PC-3 (cell line): ENCODE measurements around the gene ZNF438. TPM values are rescaled to one million over a fixed set of nuclear protein-coding genes. Genes with fewer than 3 reads are reported as not detected.

Experiments
- ATAC-seq: fragments of 200-7000 bp; cut with Tn5 transposase; 2 replicates; pipeline ENCODE4 v1.9.1; 2020; ENCODE audit warnings: mild to moderate bottlenecking, moderate library complexity
- BruUV-seq: library from RNA; stranded (reverse); fragments of 400-500 nt; replicated peaks from 2 replicates; lab custom pipeline; 2021; lab: Mats Ljungman, UMichigan
- CTCF ChIA-PET: fragments of 300-600 bp; sonication (Branson Sonifier 250); formaldehyde crosslinking; loops from one replicate; lab custom pipeline; 2022; ENCODE audit warnings: antibody characterized with exemption; lab: Charles Lee
- POLR2A ChIA-PET: fragments of 300-600 bp; sonication (Branson Sonifier 250); formaldehyde crosslinking; loops from one replicate; lab custom pipeline; 2022; ENCODE audit warnings: antibody characterized with exemption; ENCODE audit not compliant: unreplicated experiment; lab: Charles Lee
- DNase-seq: peaks from one replicate; pipeline ENCODE4 v3.0.0-alpha.2; 2015
- H2AFZ ChIP-seq: fragments of 300-600 bp; sonication (generic); 2 replicates; pipeline ENCODE4 v1.6.0; 2016; ENCODE audit warnings: antibody characterized with exemption, low read length
- H3F3A ChIP-seq: fragments of 300-600 bp; sonication (generic); one replicate; pipeline ENCODE4 v1.6.0; 2017; ENCODE audit warnings: antibody characterized with exemption, low read length, control low read depth, mild to moderate bottlenecking; ENCODE audit not compliant: unreplicated experiment
- H3K27ac ChIP-seq: fragments of 300-600 bp; sonication (generic); 2 replicates; pipeline ENCODE4 v1.5.1; 2016; ENCODE audit warnings: mild to moderate bottlenecking, low read length
- H3K27me3 ChIP-seq: fragments of 300-600 bp; sonication (generic); 2 replicates; pipeline ENCODE4 v1.6.1; 2016; ENCODE audit warnings: low read length, mixed read lengths
- H3K36me3 ChIP-seq: fragments of 300-600 bp; sonication (generic); 2 replicates; pipeline ENCODE4 v1.6.1; 2016; ENCODE audit warnings: low read depth, mixed run types, low read length, mixed read lengths
- H3K4me1 ChIP-seq: fragments of 300-600 bp; sonication (generic); 2 replicates; pipeline ENCODE4 v1.5.1; 2016; ENCODE audit warnings: low read length; ENCODE audit not compliant: insufficient read depth
- H3K4me2 ChIP-seq: fragments of 300-600 bp; sonication (generic); 2 replicates; pipeline ENCODE4 v1.6.0; 2016; ENCODE audit warnings: low read length
- H3K4me3 ChIP-seq: fragments of 300-600 bp; sonication (generic); 2 replicates; pipeline ENCODE4 v1.5.1; 2016; ENCODE audit warnings: mild to moderate bottlenecking, low read length, mixed read lengths
- H3K79me2 ChIP-seq: fragments of 300-600 bp; sonication (generic); 2 replicates; pipeline ENCODE4 v1.6.1; 2017; ENCODE audit warnings: low read length, mixed read lengths
- H3K9ac ChIP-seq: fragments of 300-600 bp; sonication (generic); 2 replicates; pipeline ENCODE4 v1.6.0; 2016; ENCODE audit warnings: mild to moderate bottlenecking, low read length
- H3K9me2 ChIP-seq: fragments of 300-600 bp; sonication (generic); replicated peaks from 2 replicates; pipeline ENCODE4 v1.6.1; 2016; ENCODE audit warnings: mixed run types, low read length, mixed read lengths
- H3K9me3 ChIP-seq: fragments of 300-600 bp; sonication (generic); 2 replicates; pipeline ENCODE4 v1.6.1; 2016; ENCODE audit warnings: low read length, mixed read lengths
- H4K20me1 ChIP-seq: fragments of 300-600 bp; sonication (generic); 2 replicates; pipeline ENCODE4 v1.6.1; 2016; ENCODE audit warnings: low read length, mixed read lengths
- CTCF ChIP-seq: fragments of 300-600 bp; sonication (generic); conservative IDR thresholded peaks from 2 replicates; pipeline ENCODE4 v1.5.1; 2017; ENCODE audit warnings: antibody characterized with exemption, low read depth, mild to moderate bottlenecking, low read length
- EZH2 ChIP-seq: fragments of 300-600 bp; sonication (generic); IDR thresholded peaks from one replicate; pipeline ENCODE4 v1.6.1; 2017; ENCODE audit warnings: antibody characterized with exemption, mild to moderate bottlenecking, low read length; ENCODE audit not compliant: unreplicated experiment
- EZH2phosphoT487 ChIP-seq: fragments of 300-600 bp; sonication (generic); IDR thresholded peaks from 2 replicates; pipeline ENCODE4 v1.6.1; 2018; ENCODE audit warnings: mild to moderate bottlenecking, antibody characterized with exemption, low read length, borderline replicate concordance
- intact Hi-C: fragments of 100-400 bp; cut with micrococcal nuclease; formaldehyde crosslinking; loops from 2 replicates; pipeline ENCODE4 v1.9.0; 2023
- total RNA-seq: library from RNA; depleted of rRNA; stranded (reverse); fragments of >200 nt; gene quantifications from 2 replicates; pipeline ENCODE4 v1.2.3, GENCODE V29; 2014

ZNF438 gene
- total RNA-seq, 1 experiment from 2014 or later, result 0.98 TPM

GRCh38 chr10:30805061-30805460 is 226.6 kb downstream of the ZNF438 start:
- ChIA-PET CTCF (no interaction called here), POLR2A (no interaction called here)
- no peak for ATAC-seq
- BruUV-seq, result no TSS peak
- H3K4me3 ChIP-seq, result no peak overlapping the region
- no peaks in the 10 kb centered on the region for H3K27me3 ChIP-seq
- TF ChIP-seq EZH2, result no peak
- no peak for TF ChIP-seq EZH2phosphoT487
- TF ChIP-seq CTCF, result no peak
- no peaks in the 10 kb centered on the region for H3K9me3 ChIP-seq
- H3K9ac ChIP-seq, result no peak overlapping the region
- H3K36me3 ChIP-seq, result no peaks in the 10 kb centered on the region
- H3K9me2 ChIP-seq, result no peaks in the 10 kb centered on the region
- H3K4me2 ChIP-seq, result no peak overlapping the region
- H4K20me1 ChIP-seq, result no peaks in the 10 kb centered on the region
- intact Hi-C loops, result no loop called here
- H3K79me2 ChIP-seq, result no peaks in the 10 kb centered on the region
- H3K4me1 ChIP-seq, result no peaks in the 10 kb centered on the region
- H3F3A ChIP-seq, result no peaks in the 10 kb centered on the region
- H3K27ac ChIP-seq, result no peak overlapping the region
- DNase-seq, result no peak
- no peak overlapping the region for H2AFZ ChIP-seq

GRCh38 chr10:30804478-30805055 is 227.1 kb downstream of the ZNF438 start:
- Histone ChIP-seq H3K79me2 (no peaks in the 10 kb centered on the region), H3K36me3 (no peaks in the 10 kb centered on the region), H2AFZ (no peak overlapping the region), H3K27me3 (no peaks in the 10 kb centered on the region), H3K4me3 (no peak overlapping the region), H4K20me1 (no peaks in the 10 kb centered on the region), H3F3A (no peaks in the 10 kb centered on the region), H3K9me3 (no peaks in the 10 kb centered on the region), H3K4me2 (no peak overlapping the region), H3K9ac (no peak overlapping the region), H3K9me2 (no peaks in the 10 kb centered on the region), H3K4me1 (no peaks in the 10 kb centered on the region), H3K27ac (no peak overlapping the region)
- CTCF ChIA-PET, result no interaction called here
- no peak for ATAC-seq
- TF ChIP-seq EZH2 (no peak), CTCF (no peak), EZH2phosphoT487 (no peak)
- peak; percentile 5 for DNase-seq
- intact Hi-C loops, result no loop called here
- no TSS peak for BruUV-seq
- POLR2A ChIA-PET, result no interaction called here

- Histone ChIP-seq H3K9me3 (no peaks in the 10 kb centered on the region), H3K27ac (no peak overlapping the region), H3K4me2 (no peak overlapping the region), H3K4me1 (no peaks in the 10 kb centered on the region), H2AFZ (no peak overlapping the region), H3K9me2 (no peaks in the 10 kb centered on the region), H3K36me3 (no peaks in the 10 kb centered on the region), H3K9ac (no peak overlapping the region), H3K79me2 (no peaks in the 10 kb centered on the region), H3K4me3 (no peak overlapping the region), H3K27me3 (no peaks in the 10 kb centered on the region), H3F3A (no peaks in the 10 kb centered on the region), H4K20me1 (no peaks in the 10 kb centered on the region)
- TF ChIP-seq CTCF (no peak), EZH2 (no peak), EZH2phosphoT487 (no peak)
- ChIA-PET POLR2A (no interaction called here), CTCF (no interaction called here)
- ATAC-seq (no peak), DNase-seq (no peak)
- intact Hi-C loops, result no loop called here
- BruUV-seq, result no TSS peak
These were observed 227.8 kb downstream of the ZNF438 start for GRCh38 chr10:30803892-30804322.
